Fibroblast of skin of scalp (primary cell): ENCODE data around the gene CYP3A4.
"Not testable (repeated sequence)": the region's sequence is repeated elsewhere in the genome, so short reads cannot be mapped to it uniquely, and the experiment has no call there.

ENCODE experiments used
- DNase-seq: peaks from one replicate; pipeline ENCODE4 v3.0.0-alpha.2; 2013

Gene CYP3A4

DNA sequence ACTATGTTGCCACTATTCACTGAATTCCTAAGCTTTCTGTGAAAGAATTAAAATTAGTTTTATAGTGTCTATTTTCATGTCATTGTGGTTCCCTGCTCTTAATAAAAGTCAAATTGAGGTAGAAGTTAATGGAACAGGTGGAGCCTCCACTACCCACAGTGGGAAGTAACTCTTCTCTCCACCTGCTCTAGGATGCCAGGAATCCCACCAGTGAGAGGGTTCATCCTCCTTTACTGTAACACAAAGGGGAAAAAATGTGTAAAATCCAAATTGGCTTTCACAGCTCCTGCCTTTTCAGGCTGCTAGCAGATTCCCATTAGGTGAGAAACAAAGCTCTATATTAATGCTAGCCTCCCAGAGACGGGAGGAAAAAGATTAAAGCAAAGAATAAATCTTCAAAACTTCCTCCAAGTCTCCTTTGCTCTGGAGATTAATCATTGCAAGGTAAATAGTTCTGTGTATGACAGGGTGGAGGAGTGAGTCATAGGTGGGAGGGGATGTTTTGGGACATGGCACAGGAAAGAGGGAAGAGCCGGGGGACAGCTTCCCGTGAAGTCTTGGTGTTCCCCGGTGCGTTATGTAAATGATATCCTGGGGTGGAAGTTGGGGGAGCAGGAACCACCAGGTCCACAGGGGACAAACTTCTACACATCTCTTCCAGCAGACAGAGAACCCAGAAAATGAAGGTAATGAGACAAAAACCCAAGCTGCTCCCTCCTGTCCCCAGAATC is 32.5 kb downstream of the CYP3A4 start:
- DNase-seq = not testable (repeated sequence)

DNA sequence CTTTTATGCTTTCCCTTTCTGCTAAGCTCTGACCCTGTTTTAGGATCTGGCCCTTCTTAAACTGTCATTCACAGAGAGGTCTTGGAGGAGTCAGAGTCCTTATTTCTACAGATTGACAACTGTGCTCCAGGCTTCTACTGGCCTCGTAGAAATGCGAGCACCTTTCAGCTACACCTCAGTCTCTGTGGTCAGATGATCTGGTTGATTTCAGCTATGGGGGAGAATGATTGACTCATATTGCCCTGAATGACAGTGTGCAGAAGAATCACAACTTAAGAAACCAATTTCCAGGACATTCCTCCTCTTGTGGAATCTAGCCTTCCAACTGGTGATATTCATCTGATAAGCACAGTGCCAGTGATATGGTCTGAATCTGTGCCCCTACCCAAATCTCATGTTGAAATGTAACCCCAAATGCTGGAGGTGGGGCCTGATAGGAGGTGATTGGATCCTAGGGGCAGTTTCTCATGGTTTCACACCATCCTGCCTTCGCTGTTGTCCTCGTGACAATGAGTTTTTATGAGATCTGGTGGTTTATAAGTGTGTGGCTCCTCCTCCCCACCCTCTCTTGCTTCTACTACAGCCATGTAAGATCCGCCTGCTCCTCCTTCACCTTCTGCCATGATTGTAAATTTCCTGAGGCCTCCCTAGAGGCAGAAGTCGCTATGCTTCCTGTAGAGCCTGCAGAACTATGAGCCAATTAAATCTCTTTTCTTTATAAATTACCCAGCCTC is 35.0 kb downstream of the CYP3A4 start:
- DNase-seq = no peak

DNA sequence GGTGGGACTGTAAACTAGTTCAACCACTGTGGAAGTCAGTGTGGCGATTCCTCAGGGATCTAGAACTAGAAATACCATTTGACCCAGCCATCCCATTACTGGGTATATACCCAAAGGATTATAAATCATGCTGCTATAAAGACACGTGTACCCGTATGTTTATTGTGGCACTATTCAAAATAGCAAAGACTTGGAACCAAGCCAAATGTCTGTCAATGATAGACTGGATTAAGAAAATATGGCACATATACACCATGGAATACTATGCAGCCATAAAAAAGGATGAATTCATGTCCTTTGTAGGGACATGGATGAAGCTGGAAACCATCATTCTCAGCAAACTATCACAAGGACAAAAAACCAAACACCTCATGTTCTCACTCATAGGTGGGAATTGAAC is 37.1 kb downstream of the CYP3A4 start:
- DNase-seq = not testable (repeated sequence)

DNA sequence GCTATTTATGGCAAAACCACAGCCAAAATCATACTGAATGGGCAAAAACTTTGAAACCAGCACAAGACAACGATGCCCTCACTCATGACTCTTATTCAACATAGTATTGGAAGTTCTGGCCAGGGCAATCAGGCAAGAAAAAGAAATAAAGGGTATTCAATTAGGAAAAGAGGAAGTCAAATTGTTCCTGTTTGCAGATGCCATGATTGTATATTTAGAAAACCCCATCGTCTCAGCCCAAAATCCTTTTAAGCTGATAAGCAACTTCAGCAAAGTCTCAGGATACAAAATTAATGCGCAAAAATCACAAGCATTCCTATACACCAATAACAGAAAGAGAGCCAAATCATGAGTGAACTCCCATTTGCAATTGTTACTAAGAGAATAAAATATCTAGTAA is 38.6 kb downstream of the CYP3A4 start:
- not testable (repeated sequence) for DNase-seq

GRCh38 chr7:99742737-99743394 is 41.1 kb downstream of the CYP3A4 start:
- no peak for DNase-seq

DNA sequence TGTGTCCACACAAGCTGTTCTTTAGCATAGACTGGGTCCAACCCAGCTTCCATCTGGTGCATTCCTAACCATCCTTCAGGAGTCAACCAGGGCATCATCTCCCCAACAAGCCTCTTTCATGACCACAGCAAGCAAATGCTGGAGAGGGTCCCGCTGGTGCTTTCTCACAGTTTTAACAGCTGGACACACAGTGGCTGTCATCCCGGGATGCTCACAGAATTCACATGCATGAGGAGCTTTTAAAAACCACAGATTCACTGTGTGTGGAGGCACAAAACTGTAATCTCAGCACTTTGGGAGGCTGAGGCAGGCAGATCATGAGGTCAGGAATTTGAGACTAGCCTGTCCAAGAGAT is 42.6 kb downstream of the CYP3A4 start:
- no peak for DNase-seq

DNA sequence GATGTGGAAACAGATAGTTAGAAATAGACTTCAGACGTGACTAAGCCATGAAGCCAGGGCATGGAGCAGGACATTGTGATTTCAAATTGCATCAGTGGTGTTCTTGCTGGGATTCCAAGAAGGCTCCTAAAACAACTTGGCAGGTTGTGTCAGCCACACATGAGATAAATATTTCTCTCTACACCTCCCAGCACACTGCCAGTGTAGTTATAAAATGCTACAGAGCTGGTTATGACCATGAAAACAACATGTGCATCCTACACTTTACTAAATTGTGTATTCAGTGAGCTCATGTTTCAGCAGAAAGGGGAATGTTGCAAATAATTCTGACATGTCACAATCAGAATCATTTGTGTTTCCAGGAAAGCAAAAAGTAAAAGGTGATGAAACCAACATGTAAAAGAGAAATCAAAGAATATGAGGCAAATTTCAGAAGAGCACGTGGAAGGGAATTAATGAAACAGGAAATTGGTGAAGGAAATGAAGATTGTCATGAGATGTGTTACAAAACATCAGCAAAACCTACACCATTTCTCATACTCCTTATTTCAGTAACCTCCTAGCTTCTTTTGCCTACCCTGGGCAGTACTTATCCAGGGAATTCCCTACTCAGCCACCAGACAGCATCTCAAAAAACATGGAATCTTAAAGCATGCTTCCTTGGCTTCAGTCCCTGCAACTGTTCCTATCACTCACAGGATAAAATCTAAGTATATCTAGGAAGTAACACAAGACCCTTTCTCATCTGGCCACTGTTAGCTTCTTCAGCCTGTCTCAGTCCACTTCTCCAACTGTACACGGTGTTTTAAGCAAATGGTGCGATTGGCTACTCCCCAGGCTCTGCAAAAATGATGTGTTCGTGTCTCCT is 43.2 kb downstream of the CYP3A4 start:
- no peak for DNase-seq

GRCh38 chr7:99739699-99740572 is 44.0 kb downstream of the CYP3A4 start:
- no peak for DNase-seq

DNA sequence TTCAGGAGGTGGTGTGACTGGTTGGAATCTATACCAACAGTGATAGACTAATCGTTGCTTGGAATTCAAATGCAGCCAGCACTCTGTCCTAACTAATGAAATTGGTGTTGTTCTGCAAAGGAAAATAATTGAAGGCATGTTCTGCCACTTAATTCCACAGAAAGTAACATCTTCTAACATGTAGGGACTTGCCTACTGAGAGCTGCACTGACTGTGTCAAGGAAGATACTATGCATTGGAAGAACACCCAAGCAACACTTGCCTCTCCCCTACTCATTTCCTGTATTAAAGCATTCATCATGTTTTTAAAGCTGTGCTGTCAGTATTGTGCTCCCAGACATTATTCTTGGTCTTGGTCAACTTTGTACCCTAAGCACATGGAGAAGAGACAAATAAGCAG is 46.3 kb downstream of the CYP3A4 start:
- DNase-seq = no peak

DNA sequence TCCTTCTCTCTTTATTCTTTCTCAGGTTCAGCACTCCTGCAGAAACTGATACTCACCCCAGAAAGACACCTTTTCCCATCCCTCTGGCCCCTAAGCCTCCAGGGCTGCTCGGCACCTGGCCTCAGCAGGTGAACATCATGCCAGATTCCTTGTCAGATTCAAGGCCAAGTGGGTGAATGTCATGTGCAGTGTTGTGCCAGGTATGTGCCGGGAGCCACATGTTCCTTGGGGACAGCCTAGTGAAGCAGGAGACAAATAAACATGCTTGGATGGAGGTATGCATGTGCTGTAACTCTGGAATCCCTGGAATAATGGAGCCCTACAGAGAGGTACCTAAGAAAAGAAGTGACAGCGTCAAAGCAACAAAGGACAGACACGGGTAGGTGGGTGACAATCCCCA is 47.3 kb downstream of the CYP3A4 start:
- not testable (repeated sequence) for DNase-seq

DNA sequence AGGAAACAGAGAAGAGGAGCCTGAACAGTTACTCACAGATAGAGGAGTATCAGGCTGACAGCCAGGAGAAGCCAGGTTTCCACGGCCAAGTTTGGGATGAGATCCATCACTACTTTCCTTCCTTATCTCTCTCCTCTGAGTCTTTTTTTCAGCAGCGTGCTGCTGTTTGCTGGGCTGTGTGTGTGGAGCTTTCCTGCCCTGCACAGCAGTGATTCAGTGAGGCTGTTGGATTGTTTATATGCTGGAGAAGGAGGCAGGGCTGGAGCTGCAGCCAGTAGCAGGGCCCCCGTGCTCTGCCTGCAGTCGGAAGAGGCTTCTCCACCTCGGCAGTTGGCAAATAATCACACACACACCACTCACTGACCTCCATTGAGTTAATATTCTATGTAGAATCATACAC is 49.0 kb downstream of the CYP3A4 start, which contains the start of gene CYP3A7:
TSS of gene CYP3A7 (minus strand) at position 210 of the 400 bp plus-strand sequence. CDS start at position 107, 103 bp downstream.
- DNase-seq = no peak

DNA sequence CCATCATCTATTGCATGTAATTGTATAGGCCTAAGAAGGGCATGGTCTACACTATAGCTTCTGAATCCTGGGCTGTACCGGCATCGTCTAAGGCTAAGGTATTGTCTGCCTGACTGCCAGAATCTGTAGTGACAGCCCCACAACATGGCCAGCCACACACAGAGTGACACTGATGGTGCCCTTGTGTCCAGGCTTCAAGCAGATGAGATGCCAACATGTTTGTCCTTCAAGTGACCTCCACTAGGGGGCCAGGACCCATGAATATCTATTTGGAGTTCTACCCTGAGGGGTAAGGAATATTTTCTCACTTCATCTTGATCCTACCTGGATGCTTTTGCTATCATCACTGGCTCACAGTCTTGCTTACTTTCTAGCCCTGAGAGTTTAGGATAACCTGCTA is 50.5 kb downstream of the CYP3A4 start:
- DNase-seq = no peak

DNA sequence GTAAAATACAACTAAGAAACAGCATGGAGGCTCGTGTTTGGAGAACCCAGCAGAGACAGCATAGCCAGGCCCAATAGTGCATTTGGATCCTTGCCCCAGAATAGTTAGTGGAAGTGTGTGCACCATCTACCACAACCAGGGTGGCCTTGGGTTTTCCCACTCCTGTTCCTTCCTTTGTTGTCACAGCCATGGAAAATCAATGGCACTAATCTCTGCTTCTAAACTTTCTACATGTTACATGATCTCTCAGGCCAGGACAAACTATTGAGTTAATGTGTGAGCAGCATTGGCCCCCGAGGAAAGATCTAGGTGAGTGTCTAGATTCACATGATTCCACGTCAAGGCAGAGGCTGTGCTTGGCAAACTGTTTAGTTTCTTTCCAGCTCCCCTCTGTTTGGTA is 51.0 kb downstream of the CYP3A4 start:
- no peak for DNase-seq

DNA sequence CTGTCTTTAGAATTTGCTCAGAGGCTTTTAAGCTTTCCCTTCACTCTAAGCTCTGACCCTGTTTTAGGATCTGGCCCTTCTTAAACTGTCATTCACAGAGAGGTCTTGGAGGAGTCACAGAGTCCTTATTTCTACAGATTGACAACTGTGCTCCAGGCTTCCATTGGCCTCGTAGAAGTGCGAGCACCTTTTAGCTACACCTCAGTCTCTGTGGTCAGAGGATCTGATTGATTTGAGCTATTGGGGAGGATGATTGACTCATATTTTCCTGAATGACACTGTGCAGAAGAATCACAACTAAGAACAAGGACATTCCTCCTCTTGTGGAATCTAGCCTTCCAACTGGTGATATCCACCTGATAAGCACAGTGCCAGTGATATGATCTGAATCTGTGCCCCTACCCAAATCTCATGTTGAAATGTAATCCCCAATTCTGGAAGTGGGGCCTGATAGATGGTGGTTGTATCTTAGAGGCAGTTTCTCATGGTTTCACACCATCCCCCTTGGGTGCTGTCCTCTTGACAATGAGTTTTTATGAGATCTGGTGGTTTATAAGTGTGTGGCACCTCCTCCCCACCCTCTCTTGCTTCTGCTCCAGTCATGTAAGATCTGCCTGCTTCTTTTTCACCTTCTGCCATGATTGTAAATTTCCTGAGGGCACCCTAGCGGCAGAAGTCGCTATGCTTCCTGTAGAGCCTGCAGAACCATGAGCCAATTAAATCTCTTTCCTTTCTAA is 52.2 kb downstream of the CYP3A4 start:
- DNase-seq = no peak

- DNase-seq = no peak
These were observed 53.0 kb downstream of the CYP3A4 start for GRCh38 chr7:99730992-99731391.

DNA sequence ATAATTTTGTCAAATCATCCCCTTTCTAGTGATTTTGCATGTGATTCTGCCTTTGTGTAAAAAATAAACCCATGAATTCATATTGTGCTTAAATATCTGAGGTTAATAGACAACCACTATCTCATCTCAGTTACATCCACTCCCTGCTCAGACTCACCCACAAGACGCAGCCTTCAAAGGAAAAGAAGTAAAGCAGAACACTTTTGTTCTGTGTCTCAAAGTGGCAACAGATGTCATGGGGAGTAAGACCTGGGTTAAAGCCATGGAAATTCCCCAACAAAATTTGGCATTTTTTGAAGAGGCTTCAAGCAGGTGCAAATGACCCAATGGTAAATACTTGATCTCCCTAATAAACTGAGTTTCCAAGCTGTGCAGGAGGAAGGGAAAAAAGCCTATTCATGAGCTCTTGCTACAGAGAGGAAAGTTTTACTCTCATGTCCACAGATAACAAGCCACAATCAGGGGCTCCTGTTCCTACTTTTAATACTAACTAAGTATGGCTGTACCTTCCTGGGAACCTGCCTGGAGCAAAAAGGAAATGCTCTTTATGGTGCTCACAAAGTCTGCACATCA is 53.7 kb downstream of the CYP3A4 start:
- no peak for DNase-seq

DNA sequence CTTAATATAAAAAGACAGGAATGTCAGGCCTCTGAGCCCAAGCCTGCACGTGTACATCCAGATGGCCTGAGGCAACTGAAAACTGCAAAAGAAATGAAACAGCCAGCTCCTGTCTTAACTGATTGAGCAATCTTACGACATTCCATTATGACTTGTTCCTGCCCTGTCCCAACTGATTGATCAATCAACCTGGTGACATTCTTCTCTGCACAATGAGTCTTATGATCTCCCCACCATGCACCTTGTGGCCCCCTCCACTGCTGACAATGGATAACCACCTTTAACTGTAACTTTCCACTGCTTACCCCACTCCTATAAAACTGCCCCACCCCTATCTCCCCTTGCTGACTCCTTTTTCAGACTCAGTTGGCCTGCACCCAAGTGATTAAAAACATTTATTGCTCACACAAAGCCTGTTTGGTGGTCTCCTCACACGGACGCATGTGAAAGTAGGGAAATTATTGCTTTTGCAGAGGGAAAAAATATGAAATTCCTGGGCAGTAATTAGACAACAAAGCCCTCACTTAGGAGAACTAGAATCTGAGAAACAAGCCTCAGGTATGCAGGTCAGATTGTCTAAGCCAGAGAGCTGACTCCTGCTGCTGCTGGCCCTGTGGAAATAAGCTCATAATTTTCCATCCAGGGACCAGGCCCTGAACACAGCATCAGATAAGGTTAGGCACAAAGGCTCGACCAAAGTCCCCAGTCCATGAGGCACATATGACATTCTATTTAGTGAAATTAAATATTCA is 54.3 kb downstream of the CYP3A4 start:
- no peak for DNase-seq

DNA sequence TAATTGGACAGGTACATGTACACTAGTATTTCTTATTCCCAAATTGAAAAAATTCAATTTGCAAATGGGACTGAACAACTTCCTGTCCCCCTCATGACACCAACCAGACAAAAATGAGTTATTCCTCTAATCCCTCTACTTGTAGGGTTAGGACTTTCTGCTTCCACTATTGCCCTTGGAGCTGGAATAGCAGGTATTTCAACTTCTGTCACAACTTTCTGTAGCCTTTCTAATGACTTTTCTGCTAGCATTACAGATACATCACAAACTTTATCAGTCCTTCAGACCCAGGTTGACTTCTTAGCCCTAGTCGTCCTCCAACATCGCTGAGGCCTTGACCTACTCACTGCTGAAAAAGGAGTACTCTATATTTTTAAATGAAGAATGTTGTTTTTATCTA is 55.4 kb downstream of the CYP3A4 start:
- DNase-seq = no peak

DNA sequence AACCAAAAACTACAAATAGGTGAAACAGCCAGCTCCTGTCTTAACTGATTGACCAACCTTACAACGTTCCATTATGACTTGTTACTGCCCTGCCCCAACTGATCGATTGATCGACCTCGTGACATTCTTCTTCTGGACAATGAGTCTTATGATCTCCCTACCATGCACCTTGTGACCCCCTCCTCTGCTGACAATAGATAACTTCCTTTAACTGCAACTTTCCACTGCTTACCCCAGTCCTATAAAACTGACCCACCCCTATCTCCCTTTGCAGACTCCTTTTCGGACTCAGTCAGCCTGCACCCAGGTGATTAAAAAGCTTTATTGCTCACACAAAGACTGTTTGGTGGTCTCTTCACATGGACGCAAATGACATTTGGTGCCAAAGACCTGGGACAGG is 60.8 kb downstream of the CYP3A4 start:
- DNase-seq = not testable (repeated sequence)
